Measurements from ENCODE around the gene IGFBP2. TPM values are rescaled to one million over a fixed set of nuclear protein-coding genes. Genes with fewer than 3 reads are reported as not detected.

The IGFBP2 gene
- total RNA-seq, 1 donor from 2014 or later, result 336 TPM

DNA sequence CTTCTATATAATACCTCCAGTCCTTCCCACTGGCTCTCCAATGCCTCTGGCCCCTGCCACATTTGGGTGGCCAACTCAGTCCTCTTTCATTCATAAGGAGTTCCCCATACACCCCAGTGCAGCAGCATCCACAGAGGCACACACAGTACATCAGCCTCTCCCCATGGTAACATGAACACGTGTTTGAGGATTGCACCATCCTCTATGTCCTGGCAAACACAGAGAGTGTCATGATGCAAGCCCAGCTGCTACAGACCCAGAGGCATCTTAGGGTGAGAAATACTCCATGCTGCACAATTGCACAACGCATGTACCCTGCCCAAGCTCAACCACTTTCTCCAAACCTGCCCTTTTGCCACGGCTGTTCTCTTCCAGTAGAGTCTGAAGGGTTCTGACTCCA, 50.6 kb downstream of the IGFBP2 start:
- peak; percentile 73 for DNase-seq

DNA sequence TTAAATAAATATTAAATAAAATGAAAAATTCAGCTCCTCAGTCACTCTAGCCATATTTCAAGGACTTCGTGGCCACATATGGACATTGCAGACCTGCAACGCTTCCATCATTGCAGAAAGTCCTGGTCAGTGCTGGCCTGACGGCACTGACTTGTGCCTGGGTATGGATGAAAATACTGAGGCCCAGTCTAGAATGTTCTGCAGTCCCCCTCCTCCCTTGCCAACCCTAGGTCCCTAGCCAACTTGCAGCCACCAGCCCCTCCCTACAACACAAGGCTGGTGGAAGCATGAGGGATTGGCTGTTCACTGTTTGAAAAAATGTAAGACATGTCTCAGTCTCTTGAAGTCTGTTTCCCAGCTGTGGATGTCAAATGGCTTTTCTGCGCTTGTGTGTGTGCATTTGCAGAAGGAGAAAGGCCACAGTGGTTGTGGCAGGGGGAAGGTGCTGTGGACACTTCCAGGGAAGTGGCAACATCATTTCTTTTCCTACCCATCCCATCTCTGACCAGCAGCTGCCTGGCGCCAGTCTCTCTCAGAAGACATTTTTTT, 52.2 kb downstream of the IGFBP2 start:
- DNase-seq, result no peak

DNA sequence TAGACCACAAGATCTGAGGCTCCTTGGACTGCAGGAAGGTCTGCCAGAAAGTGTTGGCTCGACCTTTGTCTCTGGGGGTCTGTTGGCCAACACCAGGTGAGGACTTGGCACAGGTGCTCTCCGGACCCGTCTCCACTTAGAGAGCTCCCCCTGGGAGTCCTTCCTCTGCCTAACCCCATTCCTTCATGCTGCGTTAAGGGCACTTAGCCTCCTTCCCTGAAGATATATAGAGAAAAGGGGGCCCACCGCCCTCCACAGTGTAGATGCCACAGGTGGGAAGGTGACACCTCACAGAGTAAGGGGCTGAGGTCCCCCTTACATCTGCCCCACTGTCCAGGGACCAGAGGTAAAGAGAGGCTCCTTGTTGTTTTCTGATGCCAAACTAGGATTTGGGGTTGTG, 53.9 kb downstream of the IGFBP2 start:
- no peak for DNase-seq

DNA sequence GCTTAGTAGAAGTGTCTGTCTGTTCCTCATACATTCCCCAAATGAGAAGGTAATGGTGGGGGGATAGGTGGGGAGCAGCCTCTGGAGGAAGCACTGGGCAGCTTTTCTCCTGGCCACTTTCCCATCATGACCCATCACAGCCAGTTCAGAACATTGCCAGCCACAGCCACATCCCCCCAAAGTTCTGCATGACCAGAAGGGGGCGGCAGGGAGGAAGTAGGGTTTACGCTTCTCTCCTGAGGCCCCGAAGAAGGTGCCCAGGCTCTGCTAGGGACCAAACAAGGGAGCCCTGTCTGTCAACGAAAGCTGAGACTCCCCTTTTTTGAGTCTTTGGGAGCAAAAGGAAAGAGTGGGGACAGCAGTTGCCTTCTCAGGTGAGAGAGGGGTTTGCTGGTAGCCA, 54.4 kb downstream of the IGFBP2 start:
- no peak for DNase-seq

DNA sequence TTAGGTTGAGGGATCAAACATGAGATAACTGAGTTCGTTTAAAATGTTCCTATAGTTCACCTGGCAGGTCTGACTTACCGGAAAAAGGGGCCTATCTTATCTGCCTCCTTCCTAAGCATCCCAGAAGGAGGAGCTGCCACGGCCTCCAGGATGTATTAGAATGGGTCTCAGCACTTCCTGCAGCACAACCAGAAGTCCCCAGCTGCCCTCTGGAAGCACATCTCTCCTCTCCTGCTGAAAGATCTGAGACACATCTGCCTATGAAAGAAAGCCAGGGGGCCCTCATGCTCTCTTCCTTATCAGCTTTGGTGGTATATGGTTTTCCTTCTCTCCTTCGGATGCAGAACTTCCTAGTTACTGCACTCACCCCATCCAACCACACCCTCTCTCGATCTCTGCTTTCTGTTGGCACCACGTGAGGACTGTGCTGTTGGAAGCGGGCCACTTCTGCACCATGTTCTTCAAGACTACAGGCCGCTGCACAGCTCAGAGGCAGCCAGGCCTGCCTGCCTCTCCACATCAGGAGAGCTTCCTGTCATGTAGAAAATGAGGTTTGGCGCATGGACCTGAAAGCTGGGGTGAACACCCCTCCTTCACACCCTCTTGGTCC, 55.6 kb downstream of the IGFBP2 start:
- DNase-seq, result peak; percentile 79

DNA sequence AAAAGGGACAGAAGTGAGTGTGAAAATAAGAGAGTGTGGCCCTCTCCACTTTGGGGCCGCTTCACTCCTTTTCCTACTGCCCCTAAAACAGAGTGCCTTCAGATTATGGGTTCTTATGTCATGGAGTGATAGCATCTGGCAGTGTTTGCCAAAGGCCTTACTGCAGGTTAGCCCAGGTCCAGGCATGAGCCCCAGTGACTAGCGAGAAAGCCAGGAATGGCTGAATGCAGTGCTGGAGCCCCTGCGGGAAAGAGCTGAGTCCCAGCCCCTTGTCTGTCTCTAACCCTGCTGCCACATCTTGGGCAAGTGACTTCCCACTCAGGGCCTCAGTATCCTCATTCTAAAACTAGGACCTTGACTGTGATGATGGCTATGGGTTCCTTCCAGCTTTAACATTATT, 56.2 kb downstream of the IGFBP2 start:
- peak; percentile 11 for DNase-seq

DNA sequence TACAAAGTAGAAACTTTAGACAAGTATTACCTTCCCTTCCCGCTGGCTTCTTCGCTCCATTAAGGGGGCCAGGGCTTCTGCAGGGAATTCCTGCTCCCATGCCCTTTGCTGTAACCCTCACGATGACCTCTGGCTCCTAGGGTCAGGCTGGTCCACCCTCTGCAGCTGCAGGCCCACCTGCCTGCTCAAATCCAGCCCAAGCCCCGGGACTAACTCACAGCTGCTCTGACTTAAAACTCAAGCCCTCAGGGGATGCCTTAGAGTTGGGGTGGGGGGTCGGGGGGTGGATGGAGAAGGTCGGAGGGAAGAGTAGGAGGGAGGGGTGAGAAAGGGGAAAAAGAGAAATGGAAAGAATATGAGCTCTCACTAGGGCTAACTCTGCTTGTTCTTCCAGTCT, 57.2 kb downstream of the IGFBP2 start:
- DNase-seq, result peak; percentile 63

DNA sequence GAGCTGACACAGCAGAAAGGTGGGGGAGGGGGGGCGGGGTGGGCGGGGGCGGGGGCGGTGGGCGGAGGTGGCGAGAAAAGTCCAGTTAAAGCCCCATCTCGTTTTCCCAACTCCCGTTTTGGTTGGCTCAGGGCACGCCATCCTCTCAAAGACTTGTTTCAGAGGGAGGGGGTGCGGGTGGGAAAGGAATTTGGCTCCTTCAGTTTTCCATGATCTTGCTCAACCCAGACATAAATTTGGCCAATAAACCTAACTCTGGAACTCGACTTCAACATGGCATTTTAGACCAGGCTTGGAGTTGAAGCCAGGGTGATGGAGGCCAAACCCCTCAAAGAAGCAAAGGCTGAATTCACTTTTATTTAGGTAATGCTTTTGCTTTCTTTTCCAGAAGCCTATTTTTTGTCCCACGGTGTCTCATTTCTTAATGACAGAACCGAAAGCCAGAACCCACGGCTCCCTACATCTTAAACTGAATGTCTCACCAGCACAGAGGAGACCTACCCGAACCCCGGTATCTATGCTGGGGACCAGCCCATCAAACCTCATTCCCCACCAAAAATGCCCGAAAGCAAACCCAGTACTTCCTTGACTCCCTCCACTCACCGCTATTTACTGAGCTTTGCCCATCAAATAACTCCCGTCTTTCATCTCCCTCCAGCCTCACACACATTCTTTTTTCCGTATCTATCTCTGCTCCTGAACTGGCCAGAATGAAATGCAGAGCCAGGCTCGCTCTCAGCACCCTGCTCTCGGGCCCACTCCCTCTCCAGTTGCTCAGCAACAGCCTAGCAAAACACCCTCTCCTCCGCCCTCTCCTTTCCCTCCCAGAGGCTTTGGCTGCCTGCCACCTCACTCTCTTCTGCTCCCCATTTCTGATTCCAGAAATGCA, 57.9 kb downstream of the IGFBP2 start:
- DNase-seq, result peak; percentile 97

DNA sequence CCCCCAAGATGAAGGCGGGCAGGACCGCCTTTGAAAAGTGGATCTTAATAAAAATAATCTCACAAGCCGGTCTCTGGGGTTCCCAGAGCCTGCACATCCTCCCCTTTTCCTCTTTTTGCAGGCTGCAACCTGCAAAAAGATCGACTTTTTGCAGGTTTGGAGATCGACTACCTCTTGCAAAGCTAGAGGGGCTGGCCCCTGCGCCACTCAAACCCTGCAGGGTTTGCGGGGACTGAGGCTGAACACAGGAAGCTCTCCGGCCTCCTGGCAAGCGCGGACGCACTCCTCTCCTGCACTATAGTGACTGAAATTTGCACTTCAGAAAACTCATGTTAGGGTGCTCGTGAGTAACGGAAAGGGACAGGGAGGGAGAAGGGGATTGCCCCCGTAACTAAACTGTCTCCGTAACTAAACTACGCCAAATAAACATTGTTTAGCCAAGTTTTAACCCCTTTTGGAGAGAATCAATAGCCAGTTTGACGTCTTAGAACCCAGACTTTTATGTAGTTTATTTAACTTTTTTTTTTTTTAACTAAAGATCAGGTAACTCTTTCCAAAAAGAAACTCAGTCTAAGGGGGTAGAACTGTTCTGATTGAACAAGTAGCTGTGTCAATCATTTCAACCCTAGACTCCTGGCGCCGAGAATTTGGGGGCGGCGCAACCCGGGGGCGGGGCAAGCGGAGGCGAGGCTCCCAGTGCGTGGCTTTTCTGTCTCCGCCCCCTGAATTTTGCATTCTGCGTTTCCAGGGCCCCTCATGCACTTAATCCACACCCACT, 59.6 kb downstream of the IGFBP2 start:
- DNase-seq, result peak; percentile 99

DNA sequence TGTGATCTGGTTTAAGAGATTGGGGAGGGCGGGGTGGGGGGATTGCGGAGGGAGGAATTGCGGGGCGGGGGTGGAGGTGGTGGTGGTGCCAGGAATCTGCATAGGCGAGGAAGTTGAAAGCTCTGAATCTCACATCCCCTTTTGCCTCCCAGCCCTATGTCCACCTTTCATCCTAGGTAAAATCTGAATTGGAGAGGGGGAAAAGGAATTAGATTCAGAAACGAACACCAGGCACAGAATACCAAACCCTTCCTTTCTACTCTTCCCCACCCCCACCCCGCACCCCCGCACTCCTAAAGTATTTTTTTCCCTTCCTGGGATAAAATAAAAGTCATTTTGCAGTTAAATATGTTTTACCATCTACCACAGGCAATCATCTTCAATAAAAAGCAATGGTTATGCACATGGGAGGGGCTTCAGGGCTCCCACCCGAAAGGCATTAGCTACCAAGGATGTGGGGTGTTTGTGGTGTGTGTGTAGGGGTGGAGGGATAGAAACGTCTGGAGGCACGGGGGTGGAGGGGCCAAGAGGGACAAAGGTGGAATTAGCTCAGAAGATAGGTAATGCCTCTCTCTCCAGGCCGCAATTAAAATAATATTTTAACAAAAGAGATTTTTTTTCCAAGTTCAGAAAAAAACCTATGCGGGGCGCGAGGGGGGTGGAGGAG, 60.3 kb downstream of the IGFBP2 start:
- peak; percentile 61 for DNase-seq

DNA sequence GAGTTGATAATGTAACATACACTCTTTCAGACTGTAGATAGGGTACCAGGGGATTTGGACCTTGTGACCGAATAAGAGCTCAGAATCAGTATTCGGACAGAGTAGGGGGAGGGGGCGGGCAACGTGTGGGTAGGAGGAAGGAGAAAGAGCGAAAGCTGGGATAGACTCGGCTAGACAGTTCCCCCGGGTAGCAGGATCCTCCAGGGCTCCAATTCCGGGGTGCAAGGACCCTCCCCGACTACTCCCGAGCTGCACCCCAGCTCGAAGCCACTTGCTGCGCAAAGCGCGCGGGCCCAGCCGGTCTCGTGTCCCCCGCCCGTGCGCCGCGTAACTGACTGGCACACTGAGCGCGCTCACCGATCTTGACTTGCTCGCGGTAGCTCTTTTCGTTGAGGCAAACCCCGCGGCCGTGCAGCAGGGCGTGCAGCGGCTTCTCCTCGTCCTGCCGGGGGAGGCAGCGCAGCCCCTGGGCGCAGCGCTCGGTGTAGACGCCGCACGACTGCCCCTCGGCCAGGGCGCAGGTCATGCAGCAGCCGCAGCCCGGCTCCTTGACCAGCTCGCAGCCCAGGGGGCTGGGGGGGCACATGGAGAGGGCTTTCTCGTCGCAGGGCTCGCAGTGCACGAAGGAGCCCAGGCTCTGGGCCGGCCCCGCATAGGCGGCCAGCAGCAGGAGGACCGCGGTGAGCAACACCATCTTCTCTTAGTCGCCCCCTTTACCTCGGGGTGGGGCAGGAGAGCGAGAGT, 61.0 kb downstream of the IGFBP2 start:
- DNase-seq, result peak; percentile 79

DNA sequence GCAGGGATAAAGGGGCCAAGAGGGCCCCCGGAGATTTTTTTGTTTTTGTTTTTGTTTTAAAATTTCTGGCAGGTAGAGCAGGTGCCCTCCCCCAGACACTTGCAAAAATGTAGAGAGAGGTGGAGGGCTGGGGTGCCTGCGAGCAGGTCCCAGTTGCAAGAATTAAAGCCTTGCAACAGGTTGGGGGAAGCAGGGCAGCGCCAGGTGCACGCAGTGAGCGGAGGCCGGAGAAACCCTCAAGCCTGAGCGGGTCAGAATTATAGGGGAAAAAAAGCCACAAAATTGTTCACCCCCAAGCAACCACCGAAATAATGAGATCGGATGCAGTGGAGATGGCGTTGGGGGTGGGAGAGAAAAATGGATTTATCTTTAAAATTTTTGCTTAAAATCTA, 61.6 kb downstream of the IGFBP2 start:
- DNase-seq, result no peak

DNA sequence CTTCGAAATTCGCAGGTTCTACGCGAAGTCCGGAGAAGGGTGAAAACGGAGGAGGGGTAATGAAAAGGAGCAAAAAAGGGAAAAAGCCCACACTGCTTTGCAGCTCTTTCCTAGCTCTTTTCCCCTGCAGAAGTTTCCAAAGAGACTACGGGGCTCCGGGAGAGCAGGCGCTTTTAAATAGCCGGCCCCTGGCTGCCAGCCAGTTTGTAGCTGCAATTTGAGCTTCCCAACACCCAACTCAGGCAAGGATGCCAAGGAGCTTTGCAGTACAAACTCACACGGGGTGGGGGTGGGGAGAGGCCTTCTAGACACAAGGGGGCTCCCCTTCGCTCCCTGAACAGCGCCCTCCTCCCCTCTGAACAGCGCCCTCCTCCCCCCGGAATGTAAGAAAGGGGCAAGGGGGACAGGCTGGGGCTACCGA, 62.2 kb downstream of the IGFBP2 start, which contains the start of gene IGFBP5:
TSS of gene IGFBP5 (minus strand) at position 149 of the 421 bp plus-strand sequence. CDS start 774 bp downstream, outside the sequence.
- DNase-seq, result peak; percentile 99

DNA sequence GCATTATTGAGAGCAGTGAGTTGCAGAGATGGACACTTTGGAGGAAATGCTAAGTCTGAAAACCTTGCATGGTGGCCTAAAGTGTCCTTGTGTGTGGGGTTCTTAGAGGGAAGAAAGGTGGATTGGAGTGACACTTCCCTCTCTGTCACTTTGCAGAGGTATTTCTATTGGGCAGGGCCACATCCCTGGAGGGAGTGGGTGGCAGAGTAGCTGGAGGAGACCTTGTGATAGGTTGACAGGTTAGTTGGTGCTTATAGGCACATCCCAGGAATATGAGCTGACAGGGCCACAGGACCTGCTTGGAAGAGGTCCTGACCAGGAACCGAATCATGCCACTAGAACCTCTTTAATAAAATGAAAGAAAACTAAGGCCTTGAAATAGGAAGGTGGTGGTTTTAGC, 63.1 kb downstream of the IGFBP2 start:
- DNase-seq, result no peak

DNA sequence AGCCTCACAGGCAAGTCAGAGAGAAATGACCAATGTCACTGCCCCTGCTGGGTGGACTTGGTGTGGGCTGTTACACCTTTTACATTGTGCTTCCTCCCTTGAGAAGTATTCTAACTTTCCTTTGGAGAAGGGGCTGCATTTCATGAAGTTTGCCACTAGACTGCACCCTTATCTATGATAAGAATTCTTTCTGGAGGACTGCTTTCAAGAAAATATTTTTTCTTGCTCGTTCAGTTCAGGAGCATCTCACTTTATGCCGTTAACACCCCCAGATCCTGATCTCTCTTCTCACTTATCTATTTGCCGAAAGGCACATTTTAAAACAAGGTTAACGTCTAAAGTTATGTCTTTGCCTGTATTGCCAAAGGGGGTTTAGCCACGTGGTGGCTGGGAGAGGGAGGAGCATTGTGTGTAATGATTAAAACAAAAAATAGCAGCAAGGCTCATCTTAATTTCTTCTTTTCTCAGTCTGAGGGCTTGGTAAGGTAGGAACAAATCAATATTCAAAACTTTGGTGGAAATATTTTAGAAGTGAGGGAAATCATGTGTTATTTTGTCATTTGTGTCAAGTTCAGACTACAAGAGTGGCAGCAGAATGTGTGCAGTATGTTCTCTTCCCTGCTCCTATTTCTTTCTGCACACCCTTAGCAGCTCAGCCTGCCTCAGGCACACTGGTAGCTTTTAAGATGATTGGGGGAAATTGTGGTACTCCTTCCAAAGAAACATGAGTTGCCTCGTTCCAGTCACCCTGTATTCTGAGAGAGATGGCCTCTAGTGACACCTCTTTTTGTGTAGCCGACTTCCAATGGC, 63.7 kb downstream of the IGFBP2 start:
- peak; percentile 80 for DNase-seq

DNA sequence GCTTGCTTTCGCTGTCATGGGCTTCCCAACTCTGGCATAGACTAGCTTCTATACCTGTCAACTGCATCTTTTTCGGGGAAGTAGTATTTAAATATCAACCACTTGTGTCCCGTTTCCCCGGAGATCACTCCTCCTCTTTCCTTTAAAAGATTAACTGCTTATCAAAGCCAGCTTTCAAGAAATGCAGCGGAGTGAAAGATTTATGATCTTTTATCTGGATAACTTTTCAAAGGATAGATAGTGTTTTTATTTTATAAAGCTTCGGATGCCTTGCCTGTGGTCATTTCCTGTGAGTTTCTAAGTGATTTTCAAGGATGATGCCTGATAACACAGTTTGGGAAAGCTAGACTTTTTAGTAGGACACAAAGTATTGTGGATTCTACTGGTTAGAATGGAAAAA, 65.1 kb downstream of the IGFBP2 start:
- DNase-seq, result no peak

DNA sequence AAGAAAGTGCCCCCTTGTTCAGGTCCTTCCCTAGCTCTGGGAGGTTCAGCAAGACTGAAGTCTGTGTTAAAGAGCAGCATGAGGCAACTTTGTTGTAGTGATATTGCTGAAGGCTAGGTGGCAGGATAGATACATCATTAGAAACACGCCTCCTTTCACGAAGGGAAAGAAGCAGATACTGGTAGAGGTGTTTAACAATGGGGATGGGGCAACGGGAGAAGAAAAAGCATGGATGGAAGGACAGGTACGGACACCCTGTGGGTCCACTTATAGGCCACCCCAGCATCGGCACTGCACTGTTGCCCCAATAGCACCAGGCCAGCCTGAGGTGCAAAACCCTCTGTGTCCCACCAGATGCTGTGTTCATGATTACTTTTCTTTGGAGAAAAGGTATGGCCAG, 65.7 kb downstream of the IGFBP2 start:
- DNase-seq, result peak; percentile 87

DNA sequence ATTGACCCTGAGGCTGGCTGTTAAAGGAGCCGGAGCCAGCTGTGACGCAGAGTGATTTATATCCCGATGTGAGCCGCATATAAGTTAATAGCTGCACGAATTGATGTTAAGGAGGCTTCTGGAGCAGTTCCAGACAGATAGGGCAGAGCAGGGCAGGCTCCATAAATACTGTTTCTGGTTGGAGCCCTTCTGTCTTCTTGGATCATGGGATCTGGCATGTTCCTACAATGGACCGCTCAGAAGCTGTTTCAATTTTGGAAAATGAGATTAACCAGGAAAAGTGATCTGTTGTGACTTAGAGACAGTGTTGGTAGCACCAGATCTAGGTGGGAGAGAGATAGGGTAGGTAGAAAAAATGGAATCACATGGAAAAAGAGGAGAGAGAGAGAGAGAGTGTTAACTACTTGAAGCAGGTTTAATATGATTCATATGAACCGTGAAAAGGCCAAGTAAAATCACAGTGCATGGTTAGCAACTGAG, 66.9 kb downstream of the IGFBP2 start:
- DNase-seq, result peak; percentile 96

DNA sequence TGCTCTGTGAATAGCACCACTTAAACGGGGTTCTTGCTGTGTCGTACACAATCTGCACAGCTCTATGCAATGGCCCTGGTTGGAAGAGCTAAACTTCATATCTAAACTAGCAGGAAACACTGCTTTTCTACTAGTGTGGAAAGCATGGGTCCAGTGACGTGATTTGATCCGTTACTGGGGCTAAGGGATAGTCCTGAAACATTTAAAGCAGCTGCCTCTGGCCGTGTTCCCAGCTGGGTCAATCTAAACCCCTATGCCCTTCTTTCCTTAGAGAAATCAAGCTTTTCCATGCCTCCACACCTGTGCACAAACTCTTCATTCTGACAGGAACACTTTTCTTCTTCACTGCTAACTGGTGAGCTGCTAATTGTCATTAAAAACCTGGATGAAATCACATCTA, 67.6 kb downstream of the IGFBP2 start:
- peak; percentile 87 for DNase-seq

DNA sequence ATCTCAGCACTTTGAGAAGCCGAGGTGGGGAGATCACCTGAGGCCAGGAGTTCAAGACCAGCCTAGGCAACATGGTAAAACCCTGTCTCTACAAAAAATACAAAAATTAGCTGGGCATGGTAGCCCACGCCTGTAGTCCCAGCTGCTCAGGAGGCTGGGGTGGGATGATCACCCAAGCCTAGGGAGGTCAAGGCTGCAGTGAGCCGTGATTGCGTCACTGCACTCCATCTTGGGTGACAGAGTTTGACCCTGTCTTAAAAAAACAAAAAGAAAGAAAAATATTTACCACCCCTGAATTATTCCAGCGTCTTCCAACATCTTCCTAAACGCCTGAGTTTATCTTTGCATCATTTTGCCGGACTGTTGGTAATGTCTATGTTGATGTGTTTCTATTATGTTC, 68.3 kb downstream of the IGFBP2 start:
- no peak for DNase-seq
